Measurements from ENCODE around the gene RND2. TPM values are rescaled to one million over a fixed set of nuclear protein-coding genes. Genes with fewer than 3 reads are reported as not detected.

Gene RND2
- polyA plus RNA-seq, 1 donor: 3.5 TPM

GRCh38 chr17:43070257-43070656 is 45.2 kb downstream of the RND2 start:
- no peak for DNase-seq

GRCh38 chr17:43070872-43071271 is 45.8 kb downstream of the RND2 start:
- DNase-seq: no peak

- no peak for DNase-seq
These were observed 49.8 kb downstream of the RND2 start for GRCh38 chr17:43074869-43075268.

- DNase-seq: no peak
These were observed 54.7 kb downstream of the RND2 start for GRCh38 chr17:43079641-43080302.

Other genes starting within 250 kb of the RND2 start
- gene WNK4, start 244.6 kb upstream of the RND2 start, polyA plus RNA-seq (ENCODE audit: insufficient read length): 10.1 TPM
- gene COA3, start 226.5 kb upstream of the RND2 start, polyA plus RNA-seq (ENCODE audit: insufficient read length): 144 TPM
- gene CNTD1, start 226.4 kb upstream of the RND2 start, polyA plus RNA-seq (ENCODE audit: insufficient read length): 3.4 TPM
- gene BECN1, start 200.9 kb upstream of the RND2 start, polyA plus RNA-seq (ENCODE audit: insufficient read length): 85.0 TPM
- gene PSME3, start 191.8 kb upstream of the RND2 start, polyA plus RNA-seq (ENCODE audit: insufficient read length): 108 TPM
- gene AOC2, start 180.7 kb upstream of the RND2 start, polyA plus RNA-seq (ENCODE audit: insufficient read length): 1.5 TPM
- gene AOC3, start 174.0 kb upstream of the RND2 start, polyA plus RNA-seq (ENCODE audit: insufficient read length): 4.9 TPM
- 5.6 TPM for gene G6PC1, start 124.4 kb upstream of the RND2 start, polyA plus RNA-seq (ENCODE audit: insufficient read length)
- 76.3 TPM for gene AARSD1, start 60.8 kb upstream of the RND2 start, polyA plus RNA-seq (ENCODE audit: insufficient read length)
- 2.4 TPM for gene PTGES3L, start 45.2 kb upstream of the RND2 start, polyA plus RNA-seq (ENCODE audit: insufficient read length)
- 17.6 TPM for gene RUNDC1, start 44.7 kb upstream of the RND2 start, polyA plus RNA-seq (ENCODE audit: insufficient read length)
- 1,206 TPM for gene RPL27, start 26.8 kb upstream of the RND2 start, polyA plus RNA-seq (ENCODE audit: insufficient read length)
- gene IFI35, start 18.4 kb upstream of the RND2 start, polyA plus RNA-seq (ENCODE audit: insufficient read length): 8.8 TPM
- gene VAT1, start 2.8 kb upstream of the RND2 start, polyA plus RNA-seq (ENCODE audit: insufficient read length): 113 TPM
- gene BRCA1, start 100.1 kb downstream of the RND2 start, polyA plus RNA-seq (ENCODE audit: insufficient read length): 24.3 TPM
- 116 TPM for gene NBR1, start 146.0 kb downstream of the RND2 start, polyA plus RNA-seq (ENCODE audit: insufficient read length)
- gene TMEM106A, start 186.6 kb downstream of the RND2 start, polyA plus RNA-seq (ENCODE audit: insufficient read length): 27.8 TPM
- gene CCDC200, start 203.4 kb downstream of the RND2 start, polyA plus RNA-seq (ENCODE audit: insufficient read length): 44.1 TPM
- gene RNU2-1, start 208.7 kb downstream of the RND2 start, polyA plus RNA-seq (ENCODE audit: insufficient read length): not detected

Measured in left kidney (tissue), 2 donors.